Keratinocyte (primary cell): ENCODE data around the gene PHLPP1. TPM values are rescaled to one million over a fixed set of nuclear protein-coding genes. Genes with fewer than 3 reads are reported as not detected.

Source experiments
- DNase-seq: peaks from one replicate; pipeline ENCODE4 v3.0.0-alpha.2; 2011; ENCODE audit warnings: low read depth, missing footprints, low spot score
- FAIRE-seq: peaks from 2 replicates; lab custom pipeline; 2011; peaks lifted over from hg19 to GRCh38; lab: Jason Lieb, UNC
- H2AFZ ChIP-seq: 2 replicates; pipeline ENCODE4 v1.6.0; 2012; ENCODE audit warnings: low read length, control low read depth, inconsistent platforms; ENCODE audit not compliant: control insufficient read depth
- H3K27ac ChIP-seq: 2 replicates; pipeline ENCODE4 v1.5.1; 2011; ENCODE audit warnings: low read length; ENCODE audit not compliant: control insufficient read depth, insufficient read depth
- H3K27me3 ChIP-seq: 3 replicates; pipeline ENCODE4 v1.6.0; 2011; ENCODE audit warnings: low read length; ENCODE audit not compliant: control insufficient read depth, insufficient read depth; ENCODE audit errors: extremely low read depth
- H3K36me3 ChIP-seq, 2 experiments: 2 replicates in 1 of 2; 3 replicates in 1 of 2; pipeline ENCODE4 v1.5.1; 2011; ENCODE audit warnings: low read length in 2 of 2, mild to moderate bottlenecking in 1 of 2; ENCODE audit not compliant: control insufficient read depth in 2 of 2, insufficient read depth in 2 of 2; ENCODE audit errors: extremely low read depth in 1 of 2
- H3K4me1 ChIP-seq: 3 replicates; pipeline ENCODE4 v1.5.1; 2011; ENCODE audit warnings: low read length; ENCODE audit not compliant: control insufficient read depth, insufficient read depth; ENCODE audit errors: extremely low read depth
- H3K4me2 ChIP-seq: 3 replicates; pipeline ENCODE4 v1.6.0; 2011; ENCODE audit warnings: low read depth, low read length; ENCODE audit not compliant: control insufficient read depth, insufficient read depth; ENCODE audit errors: extremely low read depth
- H3K4me3 ChIP-seq, 3 experiments: fragments of 200-600 bp in 1 of 3; sonication (generic) in 1 of 3; 2 replicates in 2 of 3; 3 replicates in 1 of 3; pipeline ENCODE4 v1.5.1; 2011 to 2016; ENCODE audit warnings: low read length in 3 of 3, mild to moderate bottlenecking in 3 of 3, control low read depth in 2 of 3, inconsistent platforms in 1 of 3, low read depth in 1 of 3, mixed read lengths in 1 of 3, mixed run types in 1 of 3, moderate library complexity in 1 of 3; ENCODE audit not compliant: control insufficient read depth in 2 of 3, insufficient read depth in 2 of 3; ENCODE audit errors: extremely low read depth in 1 of 3
- H3K79me2 ChIP-seq: 2 replicates; pipeline ENCODE4 v1.6.0; 2012; ENCODE audit warnings: low read length; ENCODE audit not compliant: control insufficient read depth, insufficient read depth
- H3K9ac ChIP-seq: 3 replicates; pipeline ENCODE4 v1.6.0; 2011; ENCODE audit warnings: low read length; ENCODE audit not compliant: control insufficient read depth, insufficient read depth; ENCODE audit errors: extremely low read depth
- H3K9me1 ChIP-seq: 3 replicates; pipeline ENCODE4 v1.6.0; 2011; ENCODE audit warnings: low read length; ENCODE audit not compliant: control insufficient read depth, insufficient read depth; ENCODE audit errors: extremely low read depth
- H3K9me3 ChIP-seq: 2 replicates; pipeline ENCODE4 v1.5.1; 2012; ENCODE audit warnings: low read depth, low read length; ENCODE audit not compliant: control insufficient read depth
- H4K20me1 ChIP-seq: 3 replicates; pipeline ENCODE4 v1.6.0; 2011; ENCODE audit warnings: low read length; ENCODE audit not compliant: control insufficient read depth, insufficient read depth; ENCODE audit errors: extremely low read depth
- CTCF ChIP-seq, 3 experiments: IDR thresholded peaks in 1 of 3; conservative IDR thresholded peaks in 1 of 3; optimal IDR thresholded peaks in 1 of 3; 2 replicates in 2 of 3; 3 replicates in 1 of 3; pipeline versions ENCODE3 to v1.5.1; 2011; ENCODE audit warnings: low read length in 3 of 3, mild to moderate bottlenecking in 3 of 3, moderate library complexity in 2 of 3, control low read depth in 1 of 3, inconsistent platforms in 1 of 3; ENCODE audit not compliant: insufficient read depth in 2 of 3; ENCODE audit errors: extremely low read depth in 1 of 3
- EZH2 ChIP-seq: IDR thresholded peaks from one replicate; pipeline ENCODE4 v1.6.1; 2012; ENCODE audit warnings: inconsistent platforms, mild to moderate bottlenecking, low read length, moderate library complexity
- dilution Hi-C: fragments of 300-500 bp; cut with MboI; formaldehyde crosslinking; loops from one replicate; pipeline ENCODE4 v1.7.0; 2020; ENCODE audit warnings: low sequenced_read_pairs; ENCODE audit not compliant: extremely low pct_ligation_motif_present
- polyA plus RNA-seq, 5 experiments: library from polyadenylated mRNA; depleted of rRNA in 3 of 5; stranded (reverse) in 3 of 5; stranded (forward) in 1 of 5; unstranded in 1 of 5; fragments of >200 nt; gene quantifications; 1 replicate in 1 of 5; 2 replicates in 3 of 5; 3 replicates in 1 of 5; pipeline versions ENCODE4 v1.2.1 to v1.2.3, GENCODE V29; 2011 to 2012; ENCODE audit warnings: missing spikeins in 2 of 5, low read depth in 1 of 5, low replicate concordance in 1 of 5

PHLPP1 gene
- polyA plus RNA-seq, 1 donor (not counting 4 experiments of a cell fraction or from before 2014, with no cell fraction given), result 8.4 TPM

- no peak overlapping the region for H2AFZ ChIP-seq
- TF ChIP-seq EZH2 (no peak), CTCF (optimal IDR thresholded peaks at IDR 0.05 in 1 of 3, IDR thresholded peaks at IDR 0.05 in 1 of 3, conservative IDR thresholded peaks at IDR 0.05 in 1 of 3; ENCODE audit: extremely low read depth in 1 of 3, insufficient read depth in 2 of 3, low read length in 3 of 3) (no peak)
- H3K79me2 ChIP-seq, result no peaks in the 10 kb centered on the region
- peaks cover 5 to 17% of the 10 kb centered on the region in 2 experiments for H3K36me3 ChIP-seq
- peaks cover 10% of the 10 kb centered on the region for H3K4me1 ChIP-seq
- H3K9me1 ChIP-seq, result no peaks in the 10 kb centered on the region
- H3K4me2 ChIP-seq, result no peak overlapping the region
- no peaks in the 10 kb centered on the region for H4K20me1 ChIP-seq
- no peak overlapping the region for H3K27ac ChIP-seq
- no peaks in the 10 kb centered on the region for H3K9me3 ChIP-seq
- FAIRE-seq (no peak), DNase-seq (no peak)
- H3K27me3 ChIP-seq, result no peaks in the 10 kb centered on the region
- no peak overlapping the region for H3K9ac ChIP-seq
- no peak overlapping the region for H3K4me3 ChIP-seq
- dilution Hi-C loops, result no loop called here
These were observed 260.4 kb downstream of the PHLPP1 start for GRCh38 chr18:62975785-62976184.

GRCh38 chr18:62976227-62976626 lies 260.9 kb downstream of the PHLPP1 start:
- Histone ChIP-seq H3K9me3 (no peaks in the 10 kb centered on the region), H3K4me3 (no peak overlapping the region), H3K36me3 (peaks cover 5 to 15% of the 10 kb centered on the region in 2 experiments), H3K27me3 (no peaks in the 10 kb centered on the region), H3K4me2 (no peak overlapping the region), H3K9ac (no peak overlapping the region), H4K20me1 (no peaks in the 10 kb centered on the region), H3K27ac (peak overlapping the region; percentile 29), H3K9me1 (no peaks in the 10 kb centered on the region), H3K4me1 (peaks cover 10% of the 10 kb centered on the region), H3K79me2 (no peaks in the 10 kb centered on the region), H2AFZ (no peak overlapping the region)
- FAIRE-seq, result peak; percentile 74
- TF ChIP-seq EZH2 (no peak), CTCF (optimal IDR thresholded peaks at IDR 0.05 in 1 of 3, IDR thresholded peaks at IDR 0.05 in 1 of 3, conservative IDR thresholded peaks at IDR 0.05 in 1 of 3; ENCODE audit: extremely low read depth in 1 of 3, insufficient read depth in 2 of 3, low read length in 3 of 3) (no peak)
- dilution Hi-C loops, result no loop called here
- no peak for DNase-seq
